ENCODE measurements around the gene DUSP22.
"Not testable (repeated sequence)": the region's sequence is repeated elsewhere in the genome, so short reads cannot be mapped to it uniquely, and the experiment has no call there.

Gene DUSP22

GRCh38 chr6:280775-281468, 11.4 kb upstream of the DUSP22 start:
- DNase-seq, result no peak

GRCh38 chr6:281469-282103, 10.7 kb upstream of the DUSP22 start:
- no peak for DNase-seq

- no peak for DNase-seq
Measured at GRCh38 chr6:282177-282866, 10.0 kb upstream of the DUSP22 start.

DNA sequence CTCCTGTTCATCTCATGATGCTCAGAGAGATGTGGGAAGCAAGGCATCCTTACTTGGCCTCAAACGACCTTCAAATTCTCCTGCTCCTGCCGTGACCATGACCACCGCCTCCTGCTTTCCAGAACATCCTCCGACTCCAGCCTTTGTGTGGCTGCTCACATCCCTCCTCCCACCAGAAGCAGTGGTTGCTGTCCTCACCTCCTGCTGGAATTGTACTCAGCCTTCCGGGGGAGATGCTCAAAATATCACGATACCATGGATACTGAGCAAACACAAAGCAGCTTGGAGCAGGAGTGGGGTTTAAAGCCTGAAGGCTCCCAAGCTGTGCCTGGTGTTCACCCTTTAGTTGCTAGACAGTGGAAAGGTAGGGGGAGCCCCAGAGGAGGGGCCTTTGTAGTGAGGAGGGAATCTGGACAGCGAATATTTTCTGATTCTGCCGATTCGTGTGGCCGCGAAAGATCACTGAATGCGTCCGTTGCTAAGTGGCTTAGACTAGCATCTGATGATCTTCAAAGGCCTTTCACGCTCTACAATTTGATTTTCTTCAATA, 9.3 kb upstream of the DUSP22 start:
- no peak for DNase-seq

- no peak for DNase-seq
Measured at GRCh38 chr6:284486-284885, 7.8 kb upstream of the DUSP22 start.

DNA sequence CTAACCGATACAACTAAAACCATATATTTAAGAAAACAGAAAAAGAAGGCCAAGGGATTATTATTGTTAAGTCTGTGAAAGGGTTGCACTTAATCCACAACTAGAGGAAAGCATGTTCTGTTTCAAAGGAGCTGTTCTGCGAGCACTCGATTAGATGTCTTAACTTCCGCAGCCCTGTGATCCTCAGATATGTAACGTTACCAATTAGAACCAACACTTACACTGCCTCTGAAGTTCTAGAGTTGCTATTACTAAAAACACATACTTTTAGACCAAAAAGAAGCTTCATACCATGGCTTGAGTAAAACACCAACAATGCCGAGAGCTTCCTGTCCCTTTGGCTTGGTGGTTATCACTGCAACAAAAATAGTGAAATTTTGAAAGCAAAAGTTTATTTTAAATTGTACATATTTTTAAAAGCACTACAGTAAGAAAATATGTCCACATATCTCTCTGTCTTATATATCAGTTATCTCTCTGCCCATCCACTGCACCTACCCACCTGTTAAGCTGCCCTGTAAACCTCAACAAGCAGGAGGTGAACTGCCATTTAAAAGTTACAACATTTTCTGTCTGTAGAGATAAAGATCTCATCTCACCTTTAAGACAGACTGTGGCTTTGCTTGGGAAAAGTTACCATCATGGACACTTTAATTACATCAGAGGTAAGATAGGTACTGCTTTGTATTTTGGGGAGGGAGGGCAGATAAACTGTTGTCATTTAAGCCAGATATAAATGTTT, 7.1 kb upstream of the DUSP22 start:
- DNase-seq, result no peak

- DNase-seq, result not testable (repeated sequence)
Measured at GRCh38 chr6:285902-286301, 6.4 kb upstream of the DUSP22 start.

DNA sequence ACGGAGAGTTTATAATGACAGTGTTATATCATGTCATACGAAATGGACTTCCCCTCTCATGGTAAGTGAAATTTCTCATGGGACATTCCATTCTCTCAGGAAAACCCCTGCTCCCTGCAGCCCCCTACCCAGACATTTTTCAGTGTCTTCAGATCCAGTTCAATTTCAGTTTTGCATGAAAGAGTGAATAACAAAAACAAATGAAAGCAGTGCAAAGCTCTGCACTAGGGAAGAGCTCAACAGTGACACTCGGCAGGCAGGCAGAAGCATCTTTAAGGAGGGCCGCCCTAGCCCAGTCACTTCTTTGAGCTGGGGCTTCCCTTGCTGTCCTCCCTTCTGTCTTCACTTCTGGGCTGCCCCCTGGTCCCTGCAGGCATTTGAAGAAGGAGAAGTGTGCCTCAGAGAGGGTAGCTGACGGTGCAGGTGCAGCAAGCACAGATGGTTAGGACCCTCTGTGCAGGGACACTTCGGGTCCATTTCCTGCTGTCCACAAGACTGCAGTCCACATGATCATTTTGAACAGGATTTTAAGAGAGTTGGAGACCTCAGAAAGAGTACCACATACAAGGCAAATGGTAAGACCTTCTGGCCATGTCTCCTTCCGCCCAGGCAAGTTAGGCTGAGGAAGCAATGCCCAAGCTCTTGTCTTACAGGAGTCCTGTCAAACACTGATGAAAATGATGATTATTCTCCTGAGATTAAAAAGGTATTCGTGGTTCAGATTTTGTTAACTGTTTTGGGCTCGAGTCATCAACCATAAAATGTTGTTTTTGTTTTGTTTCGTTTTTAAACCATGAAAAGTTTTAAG, 5.4 kb upstream of the DUSP22 start:
- DNase-seq, result no peak

DNA sequence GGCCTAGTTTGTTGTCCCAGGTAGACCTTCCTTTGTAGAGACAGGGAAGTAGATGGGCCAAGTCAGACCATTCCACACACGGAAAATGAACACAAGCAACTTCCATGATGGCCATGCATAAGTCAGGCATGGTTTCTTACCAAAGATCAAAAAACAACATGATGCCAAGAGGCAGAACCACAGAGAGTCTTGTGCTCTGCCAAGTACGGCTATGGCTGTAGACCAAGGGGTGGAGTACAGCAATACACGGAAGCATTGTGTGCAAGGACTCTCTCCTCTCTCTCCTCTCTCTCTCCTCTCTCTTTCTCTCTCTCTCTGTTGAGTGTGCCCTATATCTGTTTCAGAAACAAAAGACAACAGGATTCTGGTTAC, 4.8 kb upstream of the DUSP22 start:
- DNase-seq, result no peak

- DNase-seq, result no peak
Measured at GRCh38 chr6:288866-289265, 3.4 kb upstream of the DUSP22 start.

DNA sequence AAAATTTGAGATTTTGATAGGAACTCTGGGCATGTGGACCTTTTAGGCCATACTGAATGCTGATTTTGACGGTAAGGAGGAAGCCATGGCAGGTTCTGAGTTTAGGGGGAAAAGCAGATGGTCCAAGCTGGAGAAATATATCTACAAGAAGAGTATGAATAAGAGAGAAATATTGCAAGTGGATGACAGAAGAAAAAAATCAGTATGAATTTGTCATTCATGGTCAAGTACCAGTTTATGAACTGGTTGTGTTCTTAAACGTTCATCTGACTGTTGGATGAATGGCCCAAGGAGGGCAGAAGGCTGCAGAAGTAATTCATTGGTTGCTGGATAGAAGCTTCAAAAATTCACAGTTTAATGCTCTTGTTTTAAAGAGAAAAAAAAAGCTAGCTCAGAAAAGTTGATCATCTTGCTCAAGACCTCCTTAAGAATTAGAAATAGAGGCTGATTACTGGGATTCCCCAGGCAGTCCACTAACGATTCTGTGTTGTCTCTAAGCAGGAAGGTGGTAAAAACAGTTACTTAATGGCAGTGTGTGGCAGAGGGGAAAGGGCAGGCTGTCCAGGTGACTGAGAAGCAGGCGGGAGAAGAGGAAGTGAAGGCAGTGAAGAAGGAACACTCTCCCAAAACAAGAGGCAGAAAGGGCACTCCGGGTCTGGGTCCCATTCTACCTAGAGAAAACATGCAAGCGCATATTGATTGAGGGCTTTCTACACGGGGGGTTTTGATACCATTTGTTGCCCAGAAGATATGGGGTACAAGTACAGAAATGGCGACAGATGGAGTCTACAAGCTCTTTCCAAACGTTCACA, 2.0 kb upstream of the DUSP22 start:
- no peak for DNase-seq

- DNase-seq, result no peak
Measured at GRCh38 chr6:291204-291696, 1.0 kb upstream of the DUSP22 start.

GRCh38 chr6:292506-293192, 362 bp downstream of the DUSP22 start:
- no peak for DNase-seq

DNA sequence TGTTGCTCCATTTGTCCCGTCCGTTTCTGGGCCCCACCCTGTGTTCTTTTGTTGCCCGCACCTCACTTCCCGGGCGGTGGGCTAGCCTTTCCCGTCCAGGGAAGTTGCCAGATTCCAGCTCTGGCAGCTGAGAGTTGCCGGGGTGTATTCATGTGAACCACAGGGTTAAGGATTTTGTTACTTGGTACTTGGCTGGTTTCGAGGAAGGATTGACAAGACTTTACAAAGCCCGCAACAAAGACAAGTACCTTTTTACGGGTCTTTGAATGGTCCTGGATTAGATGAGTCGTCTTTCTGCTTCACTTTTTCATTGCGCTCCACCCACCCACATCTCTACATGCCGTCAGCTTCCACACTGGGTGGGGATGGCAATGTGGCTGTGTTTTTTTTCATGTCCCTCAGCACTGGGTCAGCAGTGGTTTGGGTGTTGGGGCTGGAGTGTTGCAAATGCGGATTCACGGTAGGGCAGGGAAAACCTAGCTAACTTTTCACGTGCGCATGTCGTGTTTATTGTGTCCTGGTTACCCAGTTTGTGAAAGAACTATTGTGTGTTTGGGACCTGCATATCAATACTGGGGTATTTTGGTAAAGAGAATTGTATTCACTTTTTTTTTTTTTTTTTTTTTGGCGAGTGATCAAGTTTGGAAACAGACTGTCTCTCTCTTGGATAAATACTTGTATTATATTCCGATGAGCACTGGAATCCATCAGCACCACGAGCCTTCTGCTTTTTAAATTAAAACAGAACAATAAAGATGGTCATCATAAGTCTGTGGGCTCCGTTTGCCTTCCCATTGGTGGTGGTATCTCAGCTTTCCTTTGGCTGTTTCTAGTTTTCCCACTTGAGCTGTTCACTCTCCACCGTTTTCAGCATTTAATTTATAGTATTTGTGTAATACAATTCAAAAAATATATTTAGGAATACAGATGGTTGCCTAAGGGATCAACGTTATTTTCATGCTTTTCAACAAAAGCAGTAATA, 1.2 kb downstream of the DUSP22 start:
- DNase-seq, result no peak

- DNase-seq, result no peak
Measured at GRCh38 chr6:294656-295565, 2.6 kb downstream of the DUSP22 start.

DNA sequence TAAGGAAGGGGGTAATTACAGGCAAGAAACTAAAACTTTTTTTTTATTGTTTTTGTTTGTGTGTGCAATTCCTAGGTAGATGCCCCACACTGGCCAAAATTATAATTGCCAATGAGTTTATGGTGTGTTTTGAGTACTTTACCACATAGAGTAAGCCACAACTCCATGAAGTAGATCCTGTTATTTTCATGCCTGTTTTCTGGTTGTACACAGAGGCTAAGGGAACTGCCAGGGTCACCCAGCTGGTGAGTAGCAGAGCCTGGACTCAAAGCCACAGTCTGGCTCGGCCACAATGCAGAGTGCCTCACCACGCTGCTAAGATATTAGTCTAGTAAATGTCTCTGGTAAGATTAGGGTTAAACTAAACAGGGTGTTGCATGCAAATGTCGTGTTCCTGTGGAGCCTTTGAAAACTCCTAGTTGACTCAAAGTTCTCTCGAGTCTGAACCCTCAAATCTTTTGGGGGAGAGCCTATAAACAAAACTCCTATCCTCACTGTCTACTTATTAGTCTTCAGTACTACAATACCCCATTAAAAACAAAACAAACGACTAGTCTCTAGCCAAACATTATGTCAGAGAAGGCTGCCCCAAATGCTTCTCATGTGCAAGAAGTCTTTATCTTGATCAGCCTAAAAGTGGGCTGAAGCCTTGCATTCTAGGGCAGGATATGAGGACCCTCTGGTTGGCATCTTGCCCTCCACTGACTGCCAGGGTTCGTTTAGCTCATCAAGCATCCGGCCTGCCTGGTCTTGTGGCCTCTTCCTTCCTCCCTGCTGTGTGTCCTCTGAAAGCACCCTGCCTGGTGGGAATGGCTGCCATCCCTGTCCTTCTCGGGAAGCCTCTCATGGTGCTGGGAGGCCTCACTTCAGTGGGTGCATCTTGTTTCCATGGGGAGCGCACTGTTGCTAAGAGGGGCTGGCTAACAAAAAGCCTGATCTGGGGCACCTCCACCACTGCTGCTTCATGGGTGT, 4.2 kb downstream of the DUSP22 start:
- no peak for DNase-seq
